HCT116 (cell line): ENCODE data around the gene ARHGAP28. TPM values are rescaled to one million over a fixed set of nuclear protein-coding genes. Genes with fewer than 3 reads are reported as not detected.

Experiments used
- ATAC-seq: fragments of 200-7000 bp; cut with Tn5 transposase; 2 replicates; pipeline ENCODE4 v1.9.1; 2020; ENCODE audit warnings: mild to moderate bottlenecking, moderate library complexity
- BruUV-seq: library from RNA; stranded (reverse); fragments of 400-500 nt; replicated peaks from 2 replicates; lab custom pipeline; 2021; lab: Mats Ljungman, UMichigan
- CTCF ChIA-PET: fragments of 300-600 bp; sonication (Branson Sonifier 250); formaldehyde crosslinking; loops from one replicate; lab custom pipeline; 2021; ENCODE audit warnings: antibody characterized with exemption; lab: Charles Lee
- POLR2A ChIA-PET: fragments of 300-600, 350-600 bp; sonication (Branson Sonifier 250); formaldehyde crosslinking; loops from one replicate; lab custom pipeline; 2021; ENCODE audit warnings: antibody characterized with exemption; lab: Charles Lee
- RAD21 ChIA-PET, 2 experiments: fragments of 300-600 bp; sonication (Branson Sonifier 250); formaldehyde crosslinking; loops; one replicate each; lab custom pipeline; 2023; ENCODE audit warnings: low total read pairs in 2 of 2; ENCODE audit not compliant: uncharacterized antibody in 2 of 2, unreplicated experiment in 2 of 2, low non-redundant PET in 1 of 2; lab: Charles Lee
- DNase-seq: peaks from one replicate; pipeline ENCODE4 v3.0.0-alpha.2; 2010; ENCODE audit warnings: low read depth, low spot score
- H2AFZ ChIP-seq: fragments of 200-600 bp; shearing (Covaris generic), sonication (generic); 2 replicates; pipeline ENCODE4 v1.6.1; 2017; ENCODE audit warnings: low read depth, mixed run types, mixed read lengths, antibody characterized with exemption, low read length; ENCODE audit not compliant: poor library complexity, severe bottlenecking
- H3K27ac ChIP-seq: 2 replicates; pipeline ENCODE4 v1.5.1; 2012; ENCODE audit warnings: low read depth, low read length
- H3K27me3 ChIP-seq: fragments of 200-600 bp; sonication (generic); 2 replicates; pipeline ENCODE4 v1.6.1; 2016; ENCODE audit warnings: mixed run types, low read length, mixed read lengths; ENCODE audit not compliant: insufficient read depth
- H3K36me3 ChIP-seq, 2 experiments: fragments of 200-500 bp in 1 of 2; fragments of 200-600 bp in 1 of 2; sonication (Bioruptor generic) in 1 of 2; sonication (generic) in 1 of 2; 2 replicates each; pipeline versions ENCODE4 v1.5.1 to v1.6.1; 2014 to 2016; ENCODE audit warnings: low read length in 2 of 2, inconsistent platforms in 1 of 2, mixed read lengths in 1 of 2, mixed run types in 1 of 2; ENCODE audit not compliant: insufficient read depth in 2 of 2, control insufficient read depth in 1 of 2
- H3K4me1 ChIP-seq, 2 experiments: fragments of 200-600 bp in 1 of 2; sonication (generic) in 1 of 2; 2 replicates each; pipeline versions ENCODE4 v1.5.1 to v1.6.1; 2012 to 2017; ENCODE audit warnings: low read length in 2 of 2, inconsistent platforms in 1 of 2, mild to moderate bottlenecking in 1 of 2, mixed read lengths in 1 of 2, mixed run types in 1 of 2, moderate library complexity in 1 of 2; ENCODE audit not compliant: insufficient read depth in 2 of 2, control insufficient read depth in 1 of 2
- H3K4me2 ChIP-seq: fragments of 200-600 bp; sonication (generic); 2 replicates; pipeline ENCODE4 v1.6.1; 2017; ENCODE audit warnings: mixed run types, low read length, mixed read lengths
- H3K4me3 ChIP-seq, 2 experiments: fragments of 200-600 bp in 1 of 2; sonication (generic) in 1 of 2; replicated peaks in 1 of 2; 2 replicates each; pipeline ENCODE4 v1.5.1; 2011 to 2016; ENCODE audit warnings: low read length in 2 of 2, control low read depth in 1 of 2, low read depth in 1 of 2, mild to moderate bottlenecking in 1 of 2, mixed read lengths in 1 of 2, mixed run types in 1 of 2
- H3K79me2 ChIP-seq: fragments of 200-600 bp; sonication (generic); 2 replicates; pipeline ENCODE4 v1.6.1; 2017; ENCODE audit warnings: mild to moderate bottlenecking, mixed run types, low read length, moderate library complexity, mixed read lengths; ENCODE audit not compliant: insufficient read depth
- H3K9ac ChIP-seq: fragments of 200-600 bp; sonication (generic); 2 replicates; pipeline ENCODE4 v1.6.1; 2016; ENCODE audit warnings: low read length, mixed read lengths
- H3K9me2 ChIP-seq: fragments of 200-600 bp; sonication (generic), shearing (Covaris generic); 2 replicates; pipeline ENCODE4 v1.6.1; 2017; ENCODE audit warnings: mixed run types, mild to moderate bottlenecking, moderate library complexity; ENCODE audit not compliant: insufficient read depth
- H3K9me3 ChIP-seq, 2 experiments: fragments of 200-500 bp in 1 of 2; fragments of 200-600 bp in 1 of 2; sonication (Bioruptor generic) in 1 of 2; sonication (generic) in 1 of 2; 2 replicates each; pipeline ENCODE4 v1.6.1; 2014 to 2017; ENCODE audit warnings: low read length in 2 of 2, mixed read lengths in 2 of 2, inconsistent platforms in 1 of 2, low read depth in 1 of 2, mild to moderate bottlenecking in 1 of 2, mixed run types in 1 of 2, moderate library complexity in 1 of 2; ENCODE audit not compliant: control insufficient read depth in 1 of 2, insufficient read depth in 1 of 2
- H4K20me1 ChIP-seq: fragments of 200-600 bp; sonication (generic), shearing (Covaris generic); 2 replicates; pipeline ENCODE4 v1.6.1; 2017; ENCODE audit warnings: mixed run types, mild to moderate bottlenecking, moderate library complexity; ENCODE audit not compliant: insufficient read depth
- ATF3 ChIP-seq: IDR thresholded peaks from 2 replicates; pipeline ENCODE4 v1.6.1; 2012
- CEBPB ChIP-seq: IDR thresholded peaks from 2 replicates; pipeline ENCODE4 v1.6.1; 2012; ENCODE audit warnings: low read depth
- ELF1 ChIP-seq: IDR thresholded peaks from 2 replicates; pipeline ENCODE4 v1.6.1; 2012; ENCODE audit warnings: low read depth, borderline replicate concordance
- EZH2 ChIP-seq: fragments of 200-600 bp; sonication (generic); IDR thresholded peaks from 2 replicates; pipeline ENCODE4 v1.6.1; 2017; ENCODE audit warnings: antibody characterized with exemption, mixed run types
- EZH2phosphoT487 ChIP-seq: fragments of 200-600 bp; IDR thresholded peaks from 2 replicates; pipeline ENCODE4 v1.6.1; 2018; ENCODE audit warnings: antibody characterized with exemption, borderline replicate concordance
- FOSL1 ChIP-seq: IDR thresholded peaks from 2 replicates; pipeline ENCODE4 v1.6.1; 2012; ENCODE audit warnings: low read depth
- JUND ChIP-seq: IDR thresholded peaks from 2 replicates; pipeline ENCODE4 v1.6.1; 2012
- MAX ChIP-seq: IDR thresholded peaks from 2 replicates; pipeline ENCODE4 v1.6.1; 2012
- POLR2A ChIP-seq: IDR thresholded peaks from 2 replicates; pipeline ENCODE4 v1.7.0; 2011; ENCODE audit warnings: borderline replicate concordance; ENCODE audit not compliant: insufficient read depth, insufficient read length; ENCODE audit errors: extremely low read depth
- POLR2AphosphoS5 ChIP-seq: IDR thresholded peaks from 2 replicates; pipeline ENCODE4 v1.6.1; 2011; ENCODE audit warnings: mild to moderate bottlenecking, low read depth, low read length, moderate library complexity
- SIN3A ChIP-seq: IDR thresholded peaks from 2 replicates; pipeline ENCODE4 v1.6.1; 2012; ENCODE audit warnings: low read depth
- SP1 ChIP-seq: IDR thresholded peaks from 2 replicates; pipeline ENCODE4 v1.6.1; 2012; ENCODE audit warnings: low read depth
- SRF ChIP-seq: IDR thresholded peaks from 2 replicates; pipeline ENCODE4 v1.6.1; 2012; ENCODE audit warnings: low read depth
- TCF7L2 ChIP-seq: IDR thresholded peaks from 2 replicates; pipeline ENCODE4 v1.7.0; 2011; ENCODE audit warnings: borderline replicate concordance, inconsistent platforms; ENCODE audit not compliant: insufficient read depth, insufficient read length; ENCODE audit errors: extremely low read depth
- YY1 ChIP-seq: IDR thresholded peaks from 2 replicates; pipeline ENCODE4 v1.6.1; 2011; ENCODE audit warnings: low read length, low read depth, moderate library complexity, mild to moderate bottlenecking; ENCODE audit not compliant: insufficient replicate concordance; ENCODE audit errors: extremely low read depth
- ZBTB33 ChIP-seq: IDR thresholded peaks from 2 replicates; pipeline ENCODE4 v1.6.1; 2011; ENCODE audit warnings: mild to moderate bottlenecking, low read length, moderate library complexity; ENCODE audit not compliant: insufficient replicate concordance; ENCODE audit errors: extremely low read depth
- ZFX ChIP-seq: fragments of 450-650 bp; IDR thresholded peaks from 2 replicates; pipeline ENCODE4 v1.6.1; 2017
- ZNF274 ChIP-seq: fragments of 200-500 bp; sonication (Bioruptor generic); IDR thresholded peaks from 2 replicates; pipeline ENCODE4 v1.6.1; 2014; ENCODE audit warnings: mild to moderate bottlenecking, low read depth, low read length, inconsistent platforms
- intact Hi-C: fragments of 100-400 bp; cut with micrococcal nuclease; formaldehyde crosslinking; loops from 2 replicates; pipeline ENCODE4 v1.10.0; 2022
- total RNA-seq: library from RNA; stranded (reverse); gene quantifications from one replicate; pipeline ENCODE4 v1.2.1, GENCODE V29; 2021; ENCODE audit not compliant: unreplicated experiment

Gene ARHGAP28
- total RNA-seq, 1 experiment from 2014 or later = not detected

GRCh38 chr18:6948281-6949055, 219.0 kb downstream of the ARHGAP28 start:
- H4K20me1 ChIP-seq = no peaks in the 10 kb centered on the region
- no peak for ATAC-seq

More at GRCh38 chr18:6948281-6949055, 219.0 kb downstream of the ARHGAP28 start:
- Histone ChIP-seq H3K4me3 (no peak overlapping the region), H3K9me3 (peaks cover 0 to 14% of the 10 kb centered on the region in 2 experiments; a peak in 2 of 4 replicates), H3K4me1 (no peaks in the 10 kb centered on the region), H3K9ac (no peak overlapping the region), H3K9me2 (no peaks in the 10 kb centered on the region), H3K27me3 (no peaks in the 10 kb centered on the region), H2AFZ (no peak overlapping the region), H3K4me2 (no peak overlapping the region), H3K79me2 (no peaks in the 10 kb centered on the region), H3K36me3 (no peaks in the 10 kb centered on the region), H3K27ac (no peak overlapping the region)
- TF ChIP-seq ELF1 (no peak), ZFX (no peak), EZH2 (no peak), CEBPB (no peak), ZNF274 (no peak), POLR2A (no peak), SIN3A (no peak), TCF7L2 (no peak), EZH2phosphoT487 (no peak), MAX (no peak), SRF (no peak), ZBTB33 (no peak), ATF3 (no peak), YY1 (no peak), POLR2AphosphoS5 (no peak), JUND (no peak), FOSL1 (no peak), SP1 (no peak)
- CTCF ChIA-PET = no interaction called here
- POLR2A ChIA-PET = no interaction called here
- RAD21 ChIA-PET = no interaction called here
- intact Hi-C loops = no loop called here
- DNase-seq = no peak
- no TSS peak for BruUV-seq
